Vagina (tissue), 2 donors: ENCODE measurements around the gene CADM1. TPM values are rescaled to one million over a fixed set of nuclear protein-coding genes. Genes with fewer than 3 reads are reported as not detected.

Experiments used
- DNase-seq, 2 donors: peaks; one replicate each; pipeline ENCODE4 v3.0.0-alpha.2; 2017; ENCODE audit errors: extremely low spot score in 2 of 2
- H3K27ac ChIP-seq: fragments of 200-600 bp; sonication (generic); one replicate; pipeline ENCODE4 v1.5.1; 2019
- H3K27me3 ChIP-seq: fragments of 200-600 bp; sonication (generic); one replicate; pipeline ENCODE4 v1.5.1; 2019
- H3K36me3 ChIP-seq, 2 donors: fragments of 200-600 bp; sonication (generic); one replicate each; pipeline ENCODE4 v1.5.1; 2017 to 2019
- H3K4me1 ChIP-seq: fragments of 200-600 bp; sonication (generic); one replicate; pipeline ENCODE4 v1.5.1; 2019
- H3K4me3 ChIP-seq, 2 donors: fragments of 200-600 bp; sonication (generic); 1 replicate in 1 of 2; 2 replicates in 1 of 2; pipeline ENCODE4 v1.5.1; 2016 to 2019
- H3K9me3 ChIP-seq: fragments of 200-600 bp; sonication (generic); one replicate; pipeline ENCODE4 v1.5.1; 2019
- CTCF ChIP-seq, 3 experiments: fragments of 450-650 bp in 2 of 3; fragments of 200-600 bp in 1 of 3; sonication (generic) in 1 of 3; IDR thresholded peaks; one replicate each; pipeline ENCODE4 v1.5.1; 2017 to 2019; ENCODE audit warnings: antibody characterized with exemption in 3 of 3, mild to moderate bottlenecking in 2 of 3, moderate library complexity in 2 of 3
- POLR2A ChIP-seq, 2 donors: fragments of 450-650 bp; IDR thresholded peaks; one replicate each; pipeline ENCODE4 v1.6.1; 2017; ENCODE audit warnings: antibody characterized with exemption in 2 of 2, mild to moderate bottlenecking in 2 of 2, moderate library complexity in 2 of 2
- POLR2AphosphoS5 ChIP-seq, 2 donors: sonication (generic); formaldehyde crosslinking; IDR thresholded peaks; one replicate each; pipeline ENCODE4 v1.9.0; 2017; ENCODE audit warnings: antibody characterized with exemption in 2 of 2, mild to moderate bottlenecking in 2 of 2, low read depth in 1 of 2; ENCODE audit not compliant: insufficient read depth in 1 of 2
- intact Hi-C: fragments of 100-400 bp; cut with DNase I; formaldehyde crosslinking; loops from one replicate; pipeline ENCODE4 v1.15.1; 2023
- total RNA-seq: library from RNA; depleted of rRNA; stranded (reverse); fragments of >200 nt; gene quantifications from one replicate; pipeline ENCODE4 v1.2.3, GENCODE V29; 2016

The CADM1 gene
- total RNA-seq, 1 donor from 2014 or later = 37.1 TPM

- H3K27me3 ChIP-seq = no peaks in the 10 kb centered on the region
- no peak overlapping the region for H3K4me3 ChIP-seq
- H3K27ac ChIP-seq = no peak overlapping the region
- TF ChIP-seq POLR2A (IDR thresholded peaks at IDR 0.05) = no peak
- TF ChIP-seq CTCF (IDR thresholded peaks at IDR 0.05) = no peak
- TF ChIP-seq POLR2AphosphoS5 (IDR thresholded peaks at IDR 0.05; ENCODE audit: insufficient read depth in 1 of 2, low read depth in 1 of 2) = no peak
- intact Hi-C loops = no loop called here
- H3K9me3 ChIP-seq = no peaks in the 10 kb centered on the region
- no peaks in the 10 kb centered on the region for H3K36me3 ChIP-seq
- H3K4me1 ChIP-seq = no peaks in the 10 kb centered on the region
- no peak for DNase-seq
These were observed 265.4 kb downstream of the CADM1 start for GRCh38 chr11:115238791-115239190.

- TF ChIP-seq POLR2AphosphoS5 (IDR thresholded peaks at IDR 0.05; ENCODE audit: insufficient read depth in 1 of 2, low read depth in 1 of 2) (no peak), CTCF (IDR thresholded peaks at IDR 0.05) (no peak), POLR2A (IDR thresholded peaks at IDR 0.05) (no peak)
- intact Hi-C loops = no loop called here
These were observed 266.1 kb downstream of the CADM1 start for GRCh38 chr11:115238086-115238485.

GRCh38 chr11:115237578-115237977 lies 266.6 kb downstream of the CADM1 start:
- Histone ChIP-seq H3K27ac (no peak overlapping the region), H3K27me3 (no peaks in the 10 kb centered on the region), H3K4me1 (no peaks in the 10 kb centered on the region), H3K9me3 (no peaks in the 10 kb centered on the region), H3K4me3 (no peak overlapping the region), H3K36me3 (no peaks in the 10 kb centered on the region)
- no peak for TF ChIP-seq POLR2AphosphoS5 (IDR thresholded peaks at IDR 0.05; ENCODE audit: insufficient read depth in 1 of 2, low read depth in 1 of 2)
- no peak for TF ChIP-seq POLR2A (IDR thresholded peaks at IDR 0.05)
- no peak for TF ChIP-seq CTCF (IDR thresholded peaks at IDR 0.05)
- DNase-seq = no peak
- intact Hi-C loops = no loop called here

More at GRCh38 chr11:115238086-115238485, 266.1 kb downstream of the CADM1 start:
- no peaks in the 10 kb centered on the region for H3K36me3 ChIP-seq
- no peaks in the 10 kb centered on the region for H3K27me3 ChIP-seq
- no peaks in the 10 kb centered on the region for H3K4me1 ChIP-seq
- H3K9me3 ChIP-seq = no peaks in the 10 kb centered on the region
- H3K4me3 ChIP-seq = no peak overlapping the region
- no peak overlapping the region for H3K27ac ChIP-seq
- DNase-seq = no peak

- H3K4me3 ChIP-seq = no peak overlapping the region
- no peaks in the 10 kb centered on the region for H3K4me1 ChIP-seq
- no peak for DNase-seq
- H3K27me3 ChIP-seq = no peaks in the 10 kb centered on the region
- H3K27ac ChIP-seq = no peak overlapping the region
- intact Hi-C loops = no loop called here
- H3K36me3 ChIP-seq = no peaks in the 10 kb centered on the region
- H3K9me3 ChIP-seq = no peaks in the 10 kb centered on the region
- TF ChIP-seq POLR2AphosphoS5 (IDR thresholded peaks at IDR 0.05; ENCODE audit: insufficient read depth in 1 of 2, low read depth in 1 of 2) = no peak
- no peak for TF ChIP-seq CTCF (IDR thresholded peaks at IDR 0.05)
- TF ChIP-seq POLR2A (IDR thresholded peaks at IDR 0.05) = no peak
These were observed 269.4 kb downstream of the CADM1 start for GRCh38 chr11:115234794-115235193.

- Histone ChIP-seq H3K4me1 (no peaks in the 10 kb centered on the region), H3K36me3 (no peaks in the 10 kb centered on the region), H3K27ac (no peak overlapping the region), H3K4me3 (no peak overlapping the region), H3K27me3 (no peaks in the 10 kb centered on the region), H3K9me3 (no peaks in the 10 kb centered on the region)
- TF ChIP-seq POLR2AphosphoS5 (IDR thresholded peaks at IDR 0.05; ENCODE audit: insufficient read depth in 1 of 2, low read depth in 1 of 2) (no peak), CTCF (IDR thresholded peaks at IDR 0.05) (no peak), POLR2A (IDR thresholded peaks at IDR 0.05) (no peak)
- no peak for DNase-seq
- intact Hi-C loops = no loop called here
These were observed 277.7 kb downstream of the CADM1 start for GRCh38 chr11:115226556-115226955.
